Measurements from ENCODE around the gene P2RX7. TPM values are rescaled to one million over a fixed set of nuclear protein-coding genes. Genes with fewer than 3 reads are reported as not detected.
"Not testable (repeated sequence)": the region's sequence is repeated elsewhere in the genome, so short reads cannot be mapped to it uniquely, and the experiment has no call there.

Gene P2RX7
- polyA plus RNA-seq, 1 experiment: 0.48 TPM

- CTCF ChIA-PET: interaction anchor here (0.7 kb wide), 1 partner anchor 22 kb away, joined by 3 read pairs; no protein-coding TSS in a partner anchor
Measured at GRCh38 chr12:121154793-121155375, 22.2 kb downstream of the P2RX7 start.

GRCh38 chr12:121156365-121156764 lies 23.7 kb downstream of the P2RX7 start:
- Histone ChIP-seq H3K4me3 (ENCODE audit: low read depth, low read length) (no peak overlapping the region), H3K27ac (ENCODE audit: low read depth, low read length) (no peak overlapping the region), H3K9me3 (ENCODE audit: control insufficient read depth, insufficient read depth, low read length) (no peaks in the 10 kb centered on the region; the same call in 1 of the 2 replicates), H3K27me3 (ENCODE audit: control insufficient read depth, insufficient read depth, low read length) (peaks cover 34% of the 10 kb centered on the region)
- no peak for DNase-seq (ENCODE audit: low read depth, low spot score)
- CTCF ChIA-PET: no interaction called here
- TF ChIP-seq CTCF (IDR thresholded peaks at IDR 0.05; ENCODE audit: low read depth, low read length): no peak
- POLR2A ChIA-PET: no interaction called here

More at GRCh38 chr12:121154793-121155375, 22.2 kb downstream of the P2RX7 start:
- H3K27ac ChIP-seq (ENCODE audit: low read depth, low read length): no peak overlapping the region
- POLR2A ChIA-PET: interaction anchor here (0.7 kb wide), 1 partner anchor 23 kb away, joined by 4 read pairs; no protein-coding TSS in a partner anchor
- no peak for DNase-seq (ENCODE audit: low read depth, low spot score)
- peaks cover 37% of the 10 kb centered on the region for H3K27me3 ChIP-seq (ENCODE audit: control insufficient read depth, insufficient read depth, low read length)
- no peaks in the 10 kb centered on the region; the same call in 1 of the 2 replicates for H3K9me3 ChIP-seq (ENCODE audit: control insufficient read depth, insufficient read depth, low read length)
- TF ChIP-seq CTCF (IDR thresholded peaks at IDR 0.05; ENCODE audit: low read depth, low read length): no peak
- H3K4me3 ChIP-seq (ENCODE audit: low read depth, low read length): no peak overlapping the region

- no peak for TF ChIP-seq CTCF (IDR thresholded peaks at IDR 0.05; ENCODE audit: low read depth, low read length)
- Histone ChIP-seq H3K4me3 (ENCODE audit: low read depth, low read length) (no peak overlapping the region), H3K27ac (ENCODE audit: low read depth, low read length) (no peak overlapping the region), H3K9me3 (ENCODE audit: control insufficient read depth, insufficient read depth, low read length) (no peaks in the 10 kb centered on the region; the same call in 1 of the 2 replicates), H3K27me3 (ENCODE audit: control insufficient read depth, insufficient read depth, low read length) (peaks cover 28% of the 10 kb centered on the region)
- CTCF ChIA-PET: no interaction called here
- DNase-seq (ENCODE audit: low read depth, low spot score): no peak
- POLR2A ChIA-PET: no interaction called here
Measured at GRCh38 chr12:121158085-121158484, 25.4 kb downstream of the P2RX7 start.

- CTCF ChIA-PET; H3K4me3 ChIP-seq (ENCODE audit: low read depth, low read length); DNase-seq (ENCODE audit: low read depth, low spot score); H3K9me3 ChIP-seq (ENCODE audit: control insufficient read depth, insufficient read depth, low read length); POLR2A ChIA-PET; H3K27ac ChIP-seq (ENCODE audit: low read depth, low read length): not testable (repeated sequence)
- peaks cover 30% of the 10 kb centered on the region for H3K27me3 ChIP-seq (ENCODE audit: control insufficient read depth, insufficient read depth, low read length)
Measured at GRCh38 chr12:121158728-121159351, 26.2 kb downstream of the P2RX7 start.

GRCh38 chr12:121159467-121160307 lies 27.0 kb downstream of the P2RX7 start:
- Histone ChIP-seq H3K27ac (ENCODE audit: low read depth, low read length) (no peak overlapping the region), H3K4me3 (ENCODE audit: low read depth, low read length) (no peak overlapping the region), H3K27me3 (ENCODE audit: control insufficient read depth, insufficient read depth, low read length) (peaks cover 25% of the 10 kb centered on the region), H3K9me3 (ENCODE audit: control insufficient read depth, insufficient read depth, low read length) (no peaks in the 10 kb centered on the region; the same call in 1 of the 2 replicates)
- CTCF ChIA-PET: no interaction called here
- no peak for TF ChIP-seq CTCF (IDR thresholded peaks at IDR 0.05; ENCODE audit: low read depth, low read length)
- no peak for DNase-seq (ENCODE audit: low read depth, low spot score)
- POLR2A ChIA-PET: no interaction called here

Measured in AG04450 (cell line).